ENCODE data around the gene THSD7B. TPM values are rescaled to one million over a fixed set of nuclear protein-coding genes. Genes with fewer than 3 reads are reported as not detected.

The THSD7B gene, protein sequence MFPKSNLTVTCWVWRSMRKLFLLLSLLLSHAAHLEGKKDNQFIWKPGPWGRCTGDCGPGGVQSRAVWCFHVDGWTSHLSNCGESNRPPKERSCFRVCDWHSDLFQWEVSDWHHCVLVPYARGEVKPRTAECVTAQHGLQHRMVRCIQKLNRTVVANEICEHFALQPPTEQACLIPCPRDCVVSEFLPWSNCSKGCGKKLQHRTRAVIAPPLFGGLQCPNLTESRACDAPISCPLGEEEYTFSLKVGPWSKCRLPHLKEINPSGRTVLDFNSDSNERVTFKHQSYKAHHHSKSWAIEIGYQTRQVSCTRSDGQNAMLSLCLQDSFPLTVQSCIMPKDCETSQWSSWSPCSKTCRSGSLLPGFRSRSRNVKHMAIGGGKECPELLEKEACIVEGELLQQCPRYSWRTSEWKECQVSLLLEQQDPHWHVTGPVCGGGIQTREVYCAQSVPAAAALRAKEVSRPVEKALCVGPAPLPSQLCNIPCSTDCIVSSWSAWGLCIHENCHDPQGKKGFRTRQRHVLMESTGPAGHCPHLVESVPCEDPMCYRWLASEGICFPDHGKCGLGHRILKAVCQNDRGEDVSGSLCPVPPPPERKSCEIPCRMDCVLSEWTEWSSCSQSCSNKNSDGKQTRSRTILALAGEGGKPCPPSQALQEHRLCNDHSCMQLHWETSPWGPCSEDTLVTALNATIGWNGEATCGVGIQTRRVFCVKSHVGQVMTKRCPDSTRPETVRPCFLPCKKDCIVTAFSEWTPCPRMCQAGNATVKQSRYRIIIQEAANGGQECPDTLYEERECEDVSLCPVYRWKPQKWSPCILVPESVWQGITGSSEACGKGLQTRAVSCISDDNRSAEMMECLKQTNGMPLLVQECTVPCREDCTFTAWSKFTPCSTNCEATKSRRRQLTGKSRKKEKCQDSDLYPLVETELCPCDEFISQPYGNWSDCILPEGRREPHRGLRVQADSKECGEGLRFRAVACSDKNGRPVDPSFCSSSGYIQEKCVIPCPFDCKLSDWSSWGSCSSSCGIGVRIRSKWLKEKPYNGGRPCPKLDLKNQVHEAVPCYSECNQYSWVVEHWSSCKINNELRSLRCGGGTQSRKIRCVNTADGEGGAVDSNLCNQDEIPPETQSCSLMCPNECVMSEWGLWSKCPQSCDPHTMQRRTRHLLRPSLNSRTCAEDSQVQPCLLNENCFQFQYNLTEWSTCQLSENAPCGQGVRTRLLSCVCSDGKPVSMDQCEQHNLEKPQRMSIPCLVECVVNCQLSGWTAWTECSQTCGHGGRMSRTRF (N-terminal part only)
- 1.4 TPM for total RNA-seq
- long read RNA-seq, partial matches to known transcripts: 0 of 1 reads
- long read RNA-seq, other reads (novel, unspliced or antisense): 1 of 1 reads

- no peak for DNase-seq (ENCODE audit: low spot score)
These were observed at the start of gene THSD7B for GRCh38 chr2:136765256-136766072. TSS of gene THSD7B (plus strand) at chr2:136765545. CDS start at chr2:136882179, 116,634 bp downstream.

DNA sequence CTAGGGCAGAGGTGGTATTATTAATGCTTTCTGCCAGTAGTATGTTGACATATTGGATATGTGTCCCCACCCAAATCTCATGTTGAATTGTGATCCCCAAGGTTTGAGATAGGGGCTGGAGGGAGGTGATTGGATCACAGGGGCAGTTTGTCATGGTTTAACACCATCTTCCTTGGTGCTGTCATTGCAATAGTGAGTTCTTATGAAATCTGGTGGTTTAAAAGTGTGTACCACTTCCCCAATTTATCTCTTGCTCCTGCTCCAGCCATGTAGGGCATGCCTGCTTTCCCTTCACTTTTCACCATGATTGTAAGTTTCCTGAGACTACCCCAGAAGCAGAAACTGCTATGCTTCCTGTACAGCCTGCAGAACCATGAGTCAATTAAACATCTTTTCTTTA, 47.1 kb upstream of the THSD7B start:
- DNase-seq (ENCODE audit: low spot score): no peak

DNA sequence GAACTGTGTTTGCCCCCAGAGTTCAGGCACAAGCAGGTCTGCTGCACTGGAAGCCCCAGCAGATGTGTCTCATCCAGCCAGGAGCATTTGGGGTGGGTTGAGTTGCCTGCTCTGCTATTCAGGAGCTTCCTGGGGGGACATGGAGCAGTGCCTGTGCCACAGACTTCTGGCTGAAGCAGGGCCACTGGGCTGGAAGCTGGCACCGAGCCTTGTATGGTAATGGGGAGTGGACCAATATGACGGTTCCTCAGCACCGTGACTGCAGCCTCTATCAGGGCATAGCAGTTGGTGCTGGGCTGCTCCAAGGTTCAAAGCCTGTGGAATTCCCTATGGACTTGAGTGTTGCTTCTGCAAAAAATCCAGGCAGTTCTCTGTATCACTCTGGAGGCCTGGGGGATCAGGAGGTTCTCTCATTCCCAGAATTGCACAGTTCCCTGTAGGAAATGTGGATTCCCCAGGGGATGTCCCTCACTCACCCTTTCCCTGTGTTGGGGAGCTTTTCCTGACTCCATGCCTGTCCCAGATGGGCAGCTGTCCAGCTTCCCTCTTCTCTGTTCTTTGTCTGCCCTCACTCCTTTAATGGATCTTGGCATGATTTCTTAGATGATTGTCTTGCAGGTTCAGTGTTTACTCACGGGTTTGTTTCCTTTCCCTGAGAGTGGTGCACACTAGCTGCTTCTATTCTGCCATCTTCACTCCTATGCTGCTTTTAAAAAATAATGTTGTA, 37.2 kb upstream of the THSD7B start:
- DNase-seq (ENCODE audit: low spot score): no peak

DNA sequence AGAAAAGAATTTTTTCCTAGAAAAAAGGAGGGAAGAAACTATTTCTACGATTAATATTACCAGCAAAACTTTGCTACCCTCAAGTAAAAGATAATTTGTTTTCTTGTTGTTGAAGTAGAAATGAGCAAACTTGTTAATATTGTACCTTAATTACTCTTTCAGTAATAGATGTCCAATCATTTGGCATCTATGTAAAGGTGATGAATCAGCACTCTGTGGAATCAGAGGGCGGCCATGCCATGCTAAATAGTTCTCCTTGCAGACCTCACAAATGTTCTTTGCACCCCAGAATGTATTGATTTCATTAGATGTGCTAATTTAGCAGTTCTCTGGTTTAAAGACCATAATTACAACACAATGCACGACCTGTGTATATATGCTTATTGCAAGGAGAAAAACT, 29.1 kb upstream of the THSD7B start:
- no peak for DNase-seq (ENCODE audit: low spot score)

DNA sequence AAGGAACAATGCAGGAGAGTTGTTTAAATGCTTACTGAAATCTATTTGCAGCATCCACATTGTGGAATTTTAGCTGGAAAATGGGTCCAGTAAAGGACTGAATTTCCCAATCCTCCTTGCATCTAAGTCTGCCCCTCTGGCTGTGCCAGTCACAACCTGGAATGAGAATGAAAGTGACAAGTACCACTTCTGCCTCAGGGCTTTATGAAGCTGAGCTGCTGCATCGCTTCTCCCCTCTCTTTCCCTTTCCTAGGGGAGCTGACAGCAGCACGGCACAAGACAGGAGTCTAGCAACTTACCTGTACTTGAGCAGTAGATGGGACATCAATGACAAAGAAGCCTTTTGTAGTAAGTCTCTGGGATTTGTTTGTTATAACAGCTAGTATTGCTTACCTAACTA, 27.3 kb upstream of the THSD7B start:
- DNase-seq (ENCODE audit: low spot score): no peak

DNA sequence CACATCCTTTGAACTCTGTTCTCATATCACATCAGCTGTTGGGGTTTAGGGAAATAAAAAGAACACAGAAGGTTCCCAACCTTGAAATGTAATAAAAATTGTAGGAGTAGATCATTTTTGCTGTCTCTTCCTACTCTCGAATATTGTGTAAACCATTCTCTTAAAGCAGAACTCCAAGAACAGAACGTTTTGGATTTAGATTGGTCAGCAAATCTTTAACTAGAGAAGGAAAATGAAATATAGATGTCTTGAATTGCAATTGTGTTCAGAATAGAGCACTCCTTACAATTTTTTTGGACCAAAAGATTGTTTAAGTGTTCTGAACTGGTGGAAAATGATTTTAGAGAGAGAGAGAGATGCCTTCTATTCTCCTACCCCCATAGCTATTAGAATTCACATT, 23.9 kb upstream of the THSD7B start:
- no peak for DNase-seq (ENCODE audit: low spot score)

DNA sequence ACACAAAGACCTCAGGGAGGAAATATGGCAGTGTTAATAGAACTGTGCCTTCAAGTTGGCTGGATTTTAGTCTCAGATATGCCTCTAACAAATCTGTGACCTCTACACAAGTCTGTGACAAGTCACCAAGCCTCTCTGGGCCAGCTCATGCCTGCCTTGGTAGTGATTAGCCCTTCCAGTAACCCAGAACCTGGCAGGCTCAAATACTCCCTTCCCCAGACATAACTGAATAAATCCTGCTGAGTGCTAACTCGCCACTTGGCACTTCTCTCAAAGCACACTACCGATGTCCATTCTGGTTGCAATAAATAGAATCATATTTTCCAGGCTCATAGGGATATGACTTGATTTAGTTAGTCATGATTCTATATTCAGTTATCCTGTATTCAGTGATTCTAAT, 15.3 kb upstream of the THSD7B start:
- no peak for DNase-seq (ENCODE audit: low spot score)

GRCh38 chr2:136751406-136751805, 13.9 kb upstream of the THSD7B start:
- no peak for DNase-seq (ENCODE audit: low spot score)

DNA sequence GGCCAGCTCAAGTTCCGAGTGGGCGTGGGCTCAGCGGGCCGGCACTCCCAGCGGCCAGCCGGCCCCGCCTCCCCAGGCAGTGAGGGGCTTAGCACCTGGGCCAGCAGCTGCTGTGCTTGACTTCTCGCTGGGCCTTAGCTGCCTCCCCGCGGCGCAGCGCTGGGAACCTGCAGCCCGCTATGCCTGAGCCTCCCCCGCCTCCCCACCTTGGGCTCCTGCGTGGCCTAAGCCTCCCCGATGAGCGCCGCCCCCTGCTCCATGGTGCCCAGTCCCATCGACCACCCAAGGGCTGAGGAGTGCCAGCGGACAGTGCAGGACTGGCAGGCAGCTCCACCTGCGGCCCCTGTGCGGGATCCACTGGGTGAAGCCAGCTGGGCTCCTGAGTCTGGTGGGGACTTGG, 6.8 kb upstream of the THSD7B start:
- peak; percentile 84 for DNase-seq (ENCODE audit: low spot score)

DNA sequence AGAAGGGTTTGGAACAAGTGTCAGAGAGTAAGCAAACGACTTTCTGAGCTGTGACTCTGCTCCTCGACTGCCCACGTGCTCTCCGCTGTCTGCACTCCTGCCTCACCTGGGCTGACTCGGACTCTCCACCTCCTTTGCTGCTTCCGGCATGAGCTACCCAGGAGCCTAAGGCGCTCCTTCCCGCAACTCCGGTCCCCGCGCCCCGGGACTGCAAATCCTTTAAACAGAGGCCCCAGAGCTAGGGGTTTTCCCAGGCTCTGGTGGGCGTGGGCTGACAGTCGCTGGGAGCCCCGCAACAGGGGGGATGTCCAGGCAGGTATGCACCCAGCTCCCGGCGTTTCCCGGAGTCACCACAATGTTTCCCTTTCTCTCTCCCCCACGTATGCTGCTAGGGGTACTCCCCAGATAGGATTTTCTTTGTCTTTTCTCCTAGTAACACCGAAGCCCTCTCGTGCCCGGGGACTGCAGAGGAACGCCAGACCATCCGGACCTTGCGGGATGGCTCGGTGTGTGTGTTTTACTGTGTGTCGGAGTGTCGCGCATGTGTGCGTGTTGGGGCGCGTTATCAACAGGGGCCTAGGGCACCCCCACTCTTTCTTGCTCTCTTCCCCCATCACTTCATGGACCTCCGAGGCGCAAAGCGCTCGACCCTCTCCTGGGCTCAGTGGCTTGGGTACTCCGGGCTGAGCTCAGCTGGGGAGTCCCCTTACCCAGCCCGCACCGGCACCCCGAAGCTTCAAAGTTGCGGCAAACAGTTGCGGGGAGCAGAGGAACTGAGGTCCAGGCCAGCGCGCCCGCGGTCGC, 691 bp upstream of the THSD7B start:
- DNase-seq (ENCODE audit: low spot score): no peak

GRCh38 chr2:136766073-136766404, 694 bp downstream of the THSD7B start:
- no peak for DNase-seq (ENCODE audit: low spot score)

GRCh38 chr2:136767030-136767429, 1.7 kb downstream of the THSD7B start:
- no peak for DNase-seq (ENCODE audit: low spot score)

DNA sequence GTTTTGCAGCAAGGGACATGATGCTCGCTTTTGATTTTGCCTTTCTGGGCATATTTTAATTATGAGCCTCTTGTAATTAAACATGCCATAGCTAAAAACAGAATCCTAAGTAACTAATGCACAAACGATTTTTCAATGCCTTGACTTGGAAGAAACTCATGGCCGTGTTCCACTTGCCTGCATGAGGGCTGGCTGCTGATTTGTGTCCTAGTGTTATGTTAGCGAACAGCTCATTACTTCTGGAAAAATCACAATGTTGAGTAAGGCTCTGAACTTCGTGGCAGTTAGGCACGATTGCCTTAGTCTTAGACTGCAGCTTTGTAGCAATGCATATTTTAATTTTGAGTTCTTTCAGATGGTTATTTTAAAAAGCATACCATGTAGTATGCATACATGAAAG, 4.5 kb downstream of the THSD7B start:
- DNase-seq (ENCODE audit: low spot score): no peak

DNA sequence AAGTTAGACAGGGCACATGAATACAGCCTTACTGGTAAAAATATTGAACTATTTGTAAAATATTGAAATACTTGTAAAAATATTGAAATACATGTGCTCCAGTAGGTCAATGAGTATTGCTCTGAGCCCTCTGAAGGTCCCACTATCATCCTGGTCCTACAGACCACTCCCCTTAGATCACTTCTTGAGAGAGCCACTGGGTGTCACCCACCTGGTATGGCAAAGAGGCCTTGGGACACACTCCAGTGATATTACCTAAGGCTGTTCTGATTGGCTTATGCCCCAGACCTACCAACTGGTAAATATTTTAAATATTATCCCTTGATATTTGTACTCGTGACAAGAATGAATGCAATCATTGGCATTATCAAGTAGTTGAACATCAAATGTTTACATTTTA, 5.0 kb downstream of the THSD7B start:
- no peak for DNase-seq (ENCODE audit: low spot score)

DNA sequence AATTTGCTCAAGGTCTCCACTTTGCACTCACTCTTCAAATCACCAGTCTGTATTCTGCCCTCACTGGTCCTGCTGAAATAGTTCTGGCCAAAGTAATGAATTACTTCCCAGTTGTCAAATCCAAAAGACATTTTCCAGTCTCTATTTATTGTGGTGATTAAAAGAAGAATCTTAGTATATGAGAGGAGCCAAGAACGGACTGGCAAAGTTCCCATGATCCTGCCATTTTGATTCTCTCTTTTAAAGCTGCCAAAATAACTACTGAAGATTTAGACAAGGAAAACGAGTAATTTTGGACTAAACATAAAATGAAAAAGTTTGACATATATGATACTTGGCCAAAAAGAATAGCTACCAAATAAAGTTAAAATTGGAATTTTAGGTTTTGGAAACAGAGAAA, 12.0 kb downstream of the THSD7B start:
- no peak for DNase-seq (ENCODE audit: low spot score)

DNA sequence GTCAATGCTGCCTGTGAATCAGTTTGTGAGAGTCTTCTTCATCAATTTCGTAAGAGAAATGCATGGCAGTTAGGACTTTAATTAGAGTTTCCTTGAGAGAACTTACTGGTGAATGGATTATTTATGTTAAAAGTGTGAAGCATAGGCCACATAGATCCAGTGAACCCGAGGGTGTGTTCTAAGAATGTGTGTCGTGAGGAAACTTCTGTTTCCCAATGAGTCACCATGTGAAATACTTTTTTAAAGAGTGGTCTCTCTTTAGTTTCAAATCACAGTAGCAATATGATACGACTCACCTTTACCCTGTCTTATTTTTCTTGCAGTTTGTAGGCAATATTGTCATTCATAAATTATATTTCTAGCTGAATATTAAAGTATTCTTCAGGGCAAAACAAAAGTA, 18.5 kb downstream of the THSD7B start:
- DNase-seq (ENCODE audit: low spot score): no peak

- DNase-seq (ENCODE audit: low spot score): no peak
These were observed 19.9 kb downstream of the THSD7B start for GRCh38 chr2:136785215-136785614.

- DNase-seq (ENCODE audit: low spot score): no peak
These were observed 22.6 kb downstream of the THSD7B start for GRCh38 chr2:136787970-136788369.

DNA sequence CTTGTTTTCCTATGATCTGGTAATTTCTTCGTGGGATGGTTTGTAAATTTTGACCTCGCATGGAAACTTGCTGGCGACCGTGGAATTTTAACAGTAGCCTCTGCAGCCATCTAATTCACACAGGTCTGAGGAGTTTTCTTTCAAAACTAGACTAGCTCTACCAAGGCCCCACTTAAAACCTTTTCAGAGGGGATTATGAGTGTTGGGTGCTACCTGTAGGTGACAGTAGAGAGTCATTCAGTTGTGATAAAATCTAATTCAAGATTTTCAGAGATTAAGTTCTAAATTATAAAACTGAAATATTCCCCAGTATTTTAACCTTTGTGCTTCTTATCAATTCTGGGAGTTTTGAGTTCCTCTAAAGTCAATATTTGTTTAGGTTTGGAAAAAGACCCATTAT, 31.0 kb downstream of the THSD7B start:
- no peak for DNase-seq (ENCODE audit: low spot score)

Measured in mesenteric fat pad (tissue), 1 donor.